Measurements from ENCODE around the gene CACNG1.

CACNG1 gene

DNA sequence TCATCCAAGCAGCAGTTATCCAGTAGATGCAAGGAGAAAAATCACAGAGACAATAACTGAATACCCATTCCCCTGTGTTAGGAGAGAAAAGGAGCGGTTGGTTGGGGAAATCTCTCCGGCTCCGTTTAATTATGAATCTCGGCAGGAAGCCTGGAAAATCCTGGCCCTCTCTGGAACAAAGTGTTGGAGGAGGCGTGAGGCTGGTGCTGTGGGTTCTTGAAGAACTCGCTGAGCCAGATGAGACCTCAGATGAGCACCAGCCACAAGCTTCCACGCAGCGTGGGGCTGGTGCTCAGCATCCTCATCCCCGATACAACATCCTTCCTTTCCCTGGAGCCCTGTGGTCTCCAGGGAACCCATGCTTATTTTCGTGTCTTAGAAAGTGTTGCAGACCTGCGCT is 40.2 kb upstream of the CACNG1 start:
- ATAC-seq (ENCODE audit: low read depth) (no peak), DNase-seq (ENCODE audit: low spot score) (no peak)
- Histone ChIP-seq H3K27ac (ENCODE audit: poor library complexity, severe bottlenecking) (no peak overlapping the region), H3K27me3 (ENCODE audit: insufficient read depth, poor library complexity, severe bottlenecking) (no peaks in the 10 kb centered on the region), H3K4me1 (ENCODE audit: insufficient read depth, poor library complexity, severe bottlenecking) (no peaks in the 10 kb centered on the region), H3K36me3 (ENCODE audit: low read depth) (no peaks in the 10 kb centered on the region), H3K4me3 (ENCODE audit: severe bottlenecking) (no peak overlapping the region), H3K9me3 (ENCODE audit: severe bottlenecking) (peaks cover 2% of the 10 kb centered on the region)
- TF ChIP-seq CTCF (IDR thresholded peaks at IDR 0.05; ENCODE audit: poor library complexity, severe bottlenecking): no peak

DNA sequence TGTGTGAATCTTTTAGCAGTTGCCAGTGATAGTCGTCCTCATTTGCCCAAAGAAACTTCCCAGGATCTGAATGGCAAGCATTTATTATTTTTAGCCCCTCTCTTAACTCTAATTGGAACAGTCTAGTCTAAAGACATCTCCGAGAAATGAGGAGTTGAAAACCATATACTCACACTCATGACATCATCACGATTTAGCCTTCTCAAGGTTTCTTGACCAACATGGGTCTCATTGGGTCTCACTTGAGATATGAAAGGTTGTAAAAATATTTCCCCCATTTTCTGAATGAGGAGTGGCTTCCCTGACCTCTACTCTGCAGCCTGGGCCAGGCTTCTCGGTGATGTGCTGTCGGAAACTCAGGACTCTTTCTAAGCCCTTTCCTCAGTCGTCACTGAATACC is 37.1 kb upstream of the CACNG1 start:
- peaks cover 2% of the 10 kb centered on the region for H3K9me3 ChIP-seq (ENCODE audit: severe bottlenecking)
- H3K36me3 ChIP-seq (ENCODE audit: low read depth): no peaks in the 10 kb centered on the region
- no peak overlapping the region for H3K27ac ChIP-seq (ENCODE audit: poor library complexity, severe bottlenecking)
- H3K4me3 ChIP-seq (ENCODE audit: severe bottlenecking): no peak overlapping the region
- no peaks in the 10 kb centered on the region for H3K27me3 ChIP-seq (ENCODE audit: insufficient read depth, poor library complexity, severe bottlenecking)
- DNase-seq (ENCODE audit: low spot score): no peak
- no peak for TF ChIP-seq CTCF (IDR thresholded peaks at IDR 0.05; ENCODE audit: poor library complexity, severe bottlenecking)
- H3K4me1 ChIP-seq (ENCODE audit: insufficient read depth, poor library complexity, severe bottlenecking): no peaks in the 10 kb centered on the region
- ATAC-seq (ENCODE audit: low read depth): no peak

- H3K27me3 ChIP-seq (ENCODE audit: insufficient read depth, poor library complexity, severe bottlenecking): no peaks in the 10 kb centered on the region
- DNase-seq (ENCODE audit: low spot score) (no peak), ATAC-seq (ENCODE audit: low read depth) (no peak)
- no peak overlapping the region for H3K27ac ChIP-seq (ENCODE audit: poor library complexity, severe bottlenecking)
- H3K36me3 ChIP-seq (ENCODE audit: low read depth): no peaks in the 10 kb centered on the region
- no peak for TF ChIP-seq CTCF (IDR thresholded peaks at IDR 0.05; ENCODE audit: poor library complexity, severe bottlenecking)
- no peaks in the 10 kb centered on the region for H3K9me3 ChIP-seq (ENCODE audit: severe bottlenecking)
- no peaks in the 10 kb centered on the region for H3K4me1 ChIP-seq (ENCODE audit: insufficient read depth, poor library complexity, severe bottlenecking)
- H3K4me3 ChIP-seq (ENCODE audit: severe bottlenecking): no peak overlapping the region
Measured at GRCh38 chr17:67008101-67008500, 36.3 kb upstream of the CACNG1 start.

DNA sequence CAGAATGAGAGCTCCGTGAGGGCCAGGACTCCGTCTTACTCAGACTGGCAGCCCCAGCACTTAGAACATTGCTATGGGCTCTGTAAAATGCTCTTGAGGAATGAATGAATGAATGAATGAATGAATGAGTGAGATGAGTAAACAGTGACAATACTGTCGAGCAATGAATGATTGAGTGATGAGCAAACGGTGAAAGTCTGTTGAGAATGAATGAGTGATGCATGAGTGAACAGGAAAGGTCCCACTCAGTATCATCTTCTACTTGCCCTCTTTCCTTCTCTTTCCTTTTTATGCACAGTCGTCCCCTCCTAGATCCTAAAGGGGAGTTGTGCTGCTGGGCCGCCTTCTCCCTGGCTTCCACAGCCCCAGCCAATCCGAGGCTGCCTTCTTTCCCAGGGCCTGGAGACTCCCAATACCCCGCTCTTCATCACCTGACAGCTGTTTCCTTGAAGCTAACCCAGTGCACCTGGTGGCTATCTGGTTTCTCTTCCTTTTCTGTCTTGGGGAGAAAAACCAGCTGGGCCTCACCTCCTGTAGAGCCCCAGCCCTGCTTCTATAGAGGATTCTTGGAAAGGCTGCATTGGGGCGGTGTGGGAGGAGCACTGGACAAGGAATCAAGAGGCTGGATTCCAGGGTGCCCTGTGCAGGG is 32.7 kb upstream of the CACNG1 start:
- no peaks in the 10 kb centered on the region for H3K4me1 ChIP-seq (ENCODE audit: insufficient read depth, poor library complexity, severe bottlenecking)
- no peaks in the 10 kb centered on the region for H3K9me3 ChIP-seq (ENCODE audit: severe bottlenecking)
- no peaks in the 10 kb centered on the region for H3K27me3 ChIP-seq (ENCODE audit: insufficient read depth, poor library complexity, severe bottlenecking)
- TF ChIP-seq CTCF (IDR thresholded peaks at IDR 0.05; ENCODE audit: poor library complexity, severe bottlenecking): no peak
- no peak for ATAC-seq (ENCODE audit: low read depth)
- no peaks in the 10 kb centered on the region for H3K36me3 ChIP-seq (ENCODE audit: low read depth)
- no peak overlapping the region for H3K4me3 ChIP-seq (ENCODE audit: severe bottlenecking)
- DNase-seq (ENCODE audit: low spot score): no peak
- H3K27ac ChIP-seq (ENCODE audit: poor library complexity, severe bottlenecking): no peak overlapping the region

DNA sequence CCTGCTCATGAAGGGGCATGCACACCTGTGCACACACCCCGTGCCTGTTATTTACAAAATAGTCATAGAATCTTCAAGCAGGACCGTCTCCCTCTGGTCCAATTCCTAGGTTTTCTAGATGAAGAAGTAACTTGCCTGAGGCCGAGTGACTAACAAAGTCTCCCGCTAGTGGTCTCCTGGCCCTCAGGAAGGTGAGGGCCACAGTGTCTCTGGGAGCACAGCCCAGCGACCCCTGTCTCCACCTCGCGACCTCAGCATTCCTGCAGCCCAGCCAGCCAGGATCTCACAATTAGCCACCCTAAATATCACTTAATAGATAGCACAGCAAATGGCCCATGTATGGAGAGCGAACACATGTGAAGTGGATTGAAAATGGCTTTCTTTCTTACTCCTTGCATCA is 30.5 kb upstream of the CACNG1 start:
- TF ChIP-seq CTCF (IDR thresholded peaks at IDR 0.05; ENCODE audit: poor library complexity, severe bottlenecking): no peak
- no peaks in the 10 kb centered on the region for H3K36me3 ChIP-seq (ENCODE audit: low read depth)
- H3K27me3 ChIP-seq (ENCODE audit: insufficient read depth, poor library complexity, severe bottlenecking): no peaks in the 10 kb centered on the region
- H3K4me1 ChIP-seq (ENCODE audit: insufficient read depth, poor library complexity, severe bottlenecking): no peaks in the 10 kb centered on the region
- DNase-seq (ENCODE audit: low spot score) (no peak), ATAC-seq (ENCODE audit: low read depth) (no peak)
- H3K4me3 ChIP-seq (ENCODE audit: severe bottlenecking): no peak overlapping the region
- H3K9me3 ChIP-seq (ENCODE audit: severe bottlenecking): no peaks in the 10 kb centered on the region
- H3K27ac ChIP-seq (ENCODE audit: poor library complexity, severe bottlenecking): no peak overlapping the region
